Esophagus muscularis mucosa (tissue), 3 donors: ENCODE results near the gene CDC14B.

Experiments used
- POLR2A ChIP-seq: fragments of 450-650 bp; IDR thresholded peaks from one replicate; pipeline ENCODE4 v1.6.1; 2017; ENCODE audit warnings: antibody characterized with exemption, moderate library complexity, mild to moderate bottlenecking, low read depth
- POLR2AphosphoS5 ChIP-seq, 2 donors: sonication (generic); formaldehyde crosslinking; IDR thresholded peaks; one replicate each; pipeline ENCODE4 v1.6.1; 2017; ENCODE audit warnings: antibody characterized with exemption in 2 of 2
- TF ChIP-seq, protein P1 (sequence below), 3 experiments: fragments of 200-600 bp in 2 of 3; fragments of 450-650 bp in 1 of 3; sonication (generic) in 2 of 3; IDR thresholded peaks; one replicate each; pipeline ENCODE4 v1.5.1; 2017 to 2019; ENCODE audit warnings: antibody characterized with exemption in 3 of 3, mild to moderate bottlenecking in 2 of 3, moderate library complexity in 1 of 3

DNA sequence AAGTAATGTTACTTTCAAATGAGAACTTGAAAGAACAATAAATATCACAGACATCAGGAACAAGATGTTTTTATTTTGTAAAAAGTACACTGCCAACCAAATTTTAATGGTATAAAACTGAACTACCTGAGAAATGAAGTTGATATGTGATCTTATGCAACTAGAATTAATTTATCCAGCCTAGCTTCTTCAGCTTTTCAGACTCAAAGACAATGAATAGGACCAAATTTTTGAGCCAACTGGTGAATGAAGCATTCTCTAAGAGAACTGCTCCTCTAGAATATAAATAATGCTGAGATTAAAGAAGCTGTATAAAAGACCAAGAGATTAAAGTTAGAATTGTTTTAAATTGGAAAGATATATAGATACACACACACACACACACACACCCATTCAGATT, 9.9 kb downstream of the CDC14B start:
- TF ChIP-seq, protein P1, sequence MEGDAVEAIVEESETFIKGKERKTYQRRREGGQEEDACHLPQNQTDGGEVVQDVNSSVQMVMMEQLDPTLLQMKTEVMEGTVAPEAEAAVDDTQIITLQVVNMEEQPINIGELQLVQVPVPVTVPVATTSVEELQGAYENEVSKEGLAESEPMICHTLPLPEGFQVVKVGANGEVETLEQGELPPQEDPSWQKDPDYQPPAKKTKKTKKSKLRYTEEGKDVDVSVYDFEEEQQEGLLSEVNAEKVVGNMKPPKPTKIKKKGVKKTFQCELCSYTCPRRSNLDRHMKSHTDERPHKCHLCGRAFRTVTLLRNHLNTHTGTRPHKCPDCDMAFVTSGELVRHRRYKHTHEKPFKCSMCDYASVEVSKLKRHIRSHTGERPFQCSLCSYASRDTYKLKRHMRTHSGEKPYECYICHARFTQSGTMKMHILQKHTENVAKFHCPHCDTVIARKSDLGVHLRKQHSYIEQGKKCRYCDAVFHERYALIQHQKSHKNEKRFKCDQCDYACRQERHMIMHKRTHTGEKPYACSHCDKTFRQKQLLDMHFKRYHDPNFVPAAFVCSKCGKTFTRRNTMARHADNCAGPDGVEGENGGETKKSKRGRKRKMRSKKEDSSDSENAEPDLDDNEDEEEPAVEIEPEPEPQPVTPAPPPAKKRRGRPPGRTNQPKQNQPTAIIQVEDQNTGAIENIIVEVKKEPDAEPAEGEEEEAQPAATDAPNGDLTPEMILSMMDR (IDR thresholded peaks at IDR 0.05), result no peak
- TF ChIP-seq POLR2A (no peak), POLR2AphosphoS5 (IDR thresholded peaks at IDR 0.05) (no peak)
